Endodermal cell (in vitro differentiated cells): ENCODE results near the gene TCN2. TPM values are rescaled to one million over a fixed set of nuclear protein-coding genes. Genes with fewer than 3 reads are reported as not detected.
"Not testable (repeated sequence)": the region's sequence is repeated elsewhere in the genome, so short reads cannot be mapped to it uniquely, and the experiment has no call there.

Experiments
- DNase-seq: peaks from one replicate; pipeline ENCODE4 v3.0.0-alpha.2; 2017
- H3K27ac ChIP-seq: 2 replicates; pipeline ENCODE4 v1.5.1; 2013; ENCODE audit warnings: mild to moderate bottlenecking, low read depth, low read length, moderate library complexity
- H3K27me3 ChIP-seq: 2 replicates; pipeline ENCODE4 v1.6.1; 2013; ENCODE audit warnings: mild to moderate bottlenecking, low read length, moderate library complexity; ENCODE audit not compliant: insufficient read depth, control insufficient read depth, poor library complexity, severe bottlenecking
- H3K36me3 ChIP-seq: 2 replicates; pipeline ENCODE4 v1.7.0; 2013; ENCODE audit warnings: mild to moderate bottlenecking, low read length, moderate library complexity; ENCODE audit not compliant: control insufficient read depth, insufficient read depth
- H3K4me1 ChIP-seq: one replicate; pipeline ENCODE4 v1.7.0; 2013; ENCODE audit warnings: low read length; ENCODE audit not compliant: control insufficient read depth, insufficient read depth
- H3K4me3 ChIP-seq: 2 replicates; pipeline ENCODE4 v1.5.1; 2013; ENCODE audit warnings: mild to moderate bottlenecking, low read length, moderate library complexity
- H3K9ac ChIP-seq: 2 replicates; pipeline ENCODE4 v1.6.1; 2013; ENCODE audit warnings: mild to moderate bottlenecking, low read length, moderate library complexity; ENCODE audit not compliant: poor library complexity, severe bottlenecking; ENCODE audit errors: extremely low read depth
- H3K9me3 ChIP-seq: 2 replicates; pipeline ENCODE4 v1.6.1; 2013; ENCODE audit warnings: mild to moderate bottlenecking, low read length, moderate library complexity; ENCODE audit not compliant: control insufficient read depth
- H3K27ac Mint-ChIP-seq: 2 replicates; pipeline ENCODE4 v1.8.0; 2020; ENCODE audit warnings: mixed read lengths
- H3K27me3 Mint-ChIP-seq: 2 replicates; pipeline ENCODE4 v1.8.0; 2021; ENCODE audit warnings: mild to moderate bottlenecking, mixed read lengths; ENCODE audit not compliant: insufficient read depth
- H3K36me3 Mint-ChIP-seq: 2 replicates; pipeline ENCODE4 v1.8.0; 2020; ENCODE audit warnings: low read depth, mixed read lengths
- H3K4me1 Mint-ChIP-seq: 2 replicates; pipeline ENCODE4 v1.8.0; 2020; ENCODE audit warnings: mixed read lengths
- H3K4me3 Mint-ChIP-seq: 2 replicates; pipeline ENCODE4 v1.8.0; 2020; ENCODE audit warnings: mild to moderate bottlenecking, moderate library complexity, mixed read lengths
- H3K9me3 Mint-ChIP-seq: 2 replicates; pipeline ENCODE4 v1.8.0; 2020; ENCODE audit warnings: mild to moderate bottlenecking, mixed read lengths
- WGBS, 2 experiments: methylation state at CpG; one replicate each; pipeline versions ENCODE4 v1.1.5 to v1.1.7; 2013; ENCODE audit warnings: missing lambda C conversion rate in 2 of 2, mixed read lengths in 1 of 2; ENCODE audit not compliant: insufficient coverage in 1 of 2, insufficient read length in 1 of 2; 5-methylcytosine and 5-hydroxymethylcytosine counted together
- total RNA-seq, 2 donors: library from RNA; stranded (reverse); fragmentation: NEBNext Ultra II Directional in 1 of 2; extraction: Animal tissue kit (Norgen Biotek cat#: 25700) in 1 of 2; gene quantifications; 2 replicates in 1 of 2; 3 replicates in 1 of 2; pipeline ENCODE4 v1.2.1, GENCODE V29; 2021
- TF ChIP-seq, protein P1 (sequence below): fragments of 200-600 bp; sonication (generic); conservative IDR thresholded peaks from 2 replicates; pipeline ENCODE4 v1.5.0; 2021; ENCODE audit warnings: antibody characterized with exemption, mild to moderate bottlenecking

TCN2 gene
- total RNA-seq, 2 donors from 2014 or later, result 71.8 to 73.6 TPM

DNA sequence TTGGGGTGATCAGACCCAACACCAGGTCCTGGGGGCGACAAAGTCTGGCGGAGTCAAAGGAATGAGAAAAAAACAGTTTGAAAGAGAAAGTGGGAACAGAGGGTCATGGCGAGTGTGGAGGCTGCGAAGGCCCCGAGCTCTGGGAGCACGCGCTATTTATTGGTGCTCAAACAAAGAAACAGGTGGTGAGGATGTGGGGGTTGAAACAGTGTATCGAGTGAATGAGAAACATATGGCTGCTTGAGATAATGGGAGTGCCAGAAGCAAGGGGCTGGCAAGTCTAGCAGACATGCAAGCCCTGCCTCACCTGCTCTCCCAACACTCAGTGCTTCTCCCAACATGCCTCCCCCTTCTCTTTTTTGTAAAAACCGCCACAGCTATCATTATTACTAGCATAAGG, 68.5 kb downstream of the TCN2 start:
- Histone ChIP-seq H3K27me3 (no peaks in the 10 kb centered on the region), H3K4me3 (no peak overlapping the region), H3K9ac (no peak overlapping the region), H3K36me3 (no peaks in the 10 kb centered on the region), H3K27ac (no peak overlapping the region), H3K9me3 (no peaks in the 10 kb centered on the region), H3K4me1 (no peaks in the 10 kb centered on the region)
- H3K9me3 Mint-ChIP-seq, result no peaks in the 10 kb centered on the region
- peaks cover 40% of the 10 kb centered on the region for H3K27me3 Mint-ChIP-seq
- TF ChIP-seq, protein P1, sequence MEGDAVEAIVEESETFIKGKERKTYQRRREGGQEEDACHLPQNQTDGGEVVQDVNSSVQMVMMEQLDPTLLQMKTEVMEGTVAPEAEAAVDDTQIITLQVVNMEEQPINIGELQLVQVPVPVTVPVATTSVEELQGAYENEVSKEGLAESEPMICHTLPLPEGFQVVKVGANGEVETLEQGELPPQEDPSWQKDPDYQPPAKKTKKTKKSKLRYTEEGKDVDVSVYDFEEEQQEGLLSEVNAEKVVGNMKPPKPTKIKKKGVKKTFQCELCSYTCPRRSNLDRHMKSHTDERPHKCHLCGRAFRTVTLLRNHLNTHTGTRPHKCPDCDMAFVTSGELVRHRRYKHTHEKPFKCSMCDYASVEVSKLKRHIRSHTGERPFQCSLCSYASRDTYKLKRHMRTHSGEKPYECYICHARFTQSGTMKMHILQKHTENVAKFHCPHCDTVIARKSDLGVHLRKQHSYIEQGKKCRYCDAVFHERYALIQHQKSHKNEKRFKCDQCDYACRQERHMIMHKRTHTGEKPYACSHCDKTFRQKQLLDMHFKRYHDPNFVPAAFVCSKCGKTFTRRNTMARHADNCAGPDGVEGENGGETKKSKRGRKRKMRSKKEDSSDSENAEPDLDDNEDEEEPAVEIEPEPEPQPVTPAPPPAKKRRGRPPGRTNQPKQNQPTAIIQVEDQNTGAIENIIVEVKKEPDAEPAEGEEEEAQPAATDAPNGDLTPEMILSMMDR, result no peak
- H3K27ac Mint-ChIP-seq, result no peak overlapping the region
- peaks cover 3% of the 10 kb centered on the region for H3K4me1 Mint-ChIP-seq
- no peaks in the 10 kb centered on the region for H3K36me3 Mint-ChIP-seq
- WGBS, 2 experiments, result 94 to 98% methylated on average over 8 to 9 of the region's 9 CpGs
- no peak for DNase-seq
- no peak overlapping the region for H3K4me3 Mint-ChIP-seq

- not testable (repeated sequence) for H3K4me1 Mint-ChIP-seq
- peaks cover 30% of the 10 kb centered on the region for H3K27me3 Mint-ChIP-seq
- WGBS, 2 experiments, result 85 to 96% methylated on average over 2 to 3 of the region's 3 CpGs
These were observed 69.6 kb downstream of the TCN2 start for GRCh38 chr22:30676565-30676964.

More at GRCh38 chr22:30676565-30676964, 69.6 kb downstream of the TCN2 start:
- H3K9me3 Mint-ChIP-seq, H3K9ac ChIP-seq, H3K36me3 Mint-ChIP-seq, H3K36me3 ChIP-seq, H3K27ac Mint-ChIP-seq, H3K27ac ChIP-seq, H3K9me3 ChIP-seq, H3K4me1 ChIP-seq, DNase-seq, H3K27me3 ChIP-seq, H3K4me3 ChIP-seq, H3K4me3 Mint-ChIP-seq: not testable (repeated sequence)

Other genes starting within 250 kb of the TCN2 start
- 10 to 100 TPM; 44.0 to 46.7 TPM for gene RNF215, start 219.8 kb upstream of the TCN2 start, total RNA-seq
- 10 to 100 TPM; 13.9 to 19.1 TPM for gene SEC14L2, start 210.2 kb upstream of the TCN2 start, total RNA-seq
- 10 to 100 TPM; 25.9 to 30.8 TPM for gene MTFP1, start 181.4 kb upstream of the TCN2 start, total RNA-seq
- not detected for gene SEC14L3, start 135.2 kb upstream of the TCN2 start, total RNA-seq
- under 1 TPM; 0.49 to 0.62 TPM for gene SEC14L4, start 101.5 kb upstream of the TCN2 start, total RNA-seq
- gene SEC14L6, start 60.4 kb upstream of the TCN2 start, total RNA-seq, result 1 to 10 TPM; 1.6 to 2.1 TPM
- 10 to 100 TPM; 26.4 to 28.3 TPM for gene GAL3ST1, start 32.5 kb upstream of the TCN2 start, total RNA-seq
- gene PES1, start 15.3 kb upstream of the TCN2 start, total RNA-seq, result 10 to 100 TPM; 78.7 to 90.2 TPM
- 1 to 10 TPM; 2.3 to 3.9 TPM for gene SLC35E4, start 28.6 kb downstream of the TCN2 start, total RNA-seq
- 1 to 10 TPM; 7.3 to 7.6 TPM for gene DUSP18, start 60.7 kb downstream of the TCN2 start, total RNA-seq
- 10 to 100 TPM in 1 of 2 donors, 1 to 10 TPM in 1; 6.8 to 11.1 TPM for gene OSBP2, start 87.7 kb downstream of the TCN2 start, total RNA-seq